GM10847 (cell line): ENCODE data around the gene BIRC5.

ENCODE experiments used
- POLR2A ChIP-seq: IDR thresholded peaks from 2 replicates; pipeline ENCODE4 v1.6.1; 2011; ENCODE audit not compliant: insufficient read length; ENCODE audit errors: extremely low read depth

The BIRC5 gene

GRCh38 chr17:78255029-78255656 is 41.1 kb downstream of the BIRC5 start:
- TF ChIP-seq POLR2A, result no peak

GRCh38 chr17:78255953-78256706 is 42.1 kb downstream of the BIRC5 start:
- TF ChIP-seq POLR2A, result no peak

- no peak for TF ChIP-seq POLR2A
Measured at GRCh38 chr17:78256707-78257591, 42.9 kb downstream of the BIRC5 start.

GRCh38 chr17:78257810-78258322 is 43.8 kb downstream of the BIRC5 start:
- no peak for TF ChIP-seq POLR2A

- no peak for TF ChIP-seq POLR2A
Measured at GRCh38 chr17:78258323-78259191, 44.5 kb downstream of the BIRC5 start.

- no peak for TF ChIP-seq POLR2A
Measured at GRCh38 chr17:78259192-78259554, 45.1 kb downstream of the BIRC5 start.

- TF ChIP-seq POLR2A, result no peak
Measured at GRCh38 chr17:78263063-78263735, 49.1 kb downstream of the BIRC5 start.

GRCh38 chr17:78263736-78264340 is 49.8 kb downstream of the BIRC5 start:
- no peak for TF ChIP-seq POLR2A

- TF ChIP-seq POLR2A, result no peak
Measured at GRCh38 chr17:78264590-78264989, 50.5 kb downstream of the BIRC5 start.

GRCh38 chr17:78265121-78265520 is 51.1 kb downstream of the BIRC5 start:
- TF ChIP-seq POLR2A, result no peak

GRCh38 chr17:78266231-78266631 is 52.2 kb downstream of the BIRC5 start:
- TF ChIP-seq POLR2A, result no peak

- no peak for TF ChIP-seq POLR2A
Measured at GRCh38 chr17:78266771-78267170, 52.7 kb downstream of the BIRC5 start.

- no peak for TF ChIP-seq POLR2A
Measured at GRCh38 chr17:78267253-78268073, 53.4 kb downstream of the BIRC5 start.
